Left ventricle myocardium inferior (tissue), 1 donor: Measurements from ENCODE around the gene ASXL3. TPM values are rescaled to one million over a fixed set of nuclear protein-coding genes. Genes with fewer than 3 reads are reported as not detected.

Source experiments
- DNase-seq: peaks from one replicate; pipeline ENCODE4 v3.0.0-alpha.2; 2020
- H3K27ac ChIP-seq: fragments of 200-600 bp; replicated peaks from 2 replicates; pipeline ENCODE4 v1.8.0; 2021
- H3K27me3 ChIP-seq: fragments of 200-600 bp; 2 replicates; pipeline ENCODE4 v1.8.0; 2021; ENCODE audit warnings: low read depth
- H3K36me3 ChIP-seq: fragments of 200-600 bp; 2 replicates; pipeline ENCODE4 v1.8.0; 2021
- H3K4me1 ChIP-seq: fragments of 200-600 bp; 2 replicates; pipeline ENCODE4 v1.8.0; 2021
- H3K4me3 ChIP-seq: fragments of 200-600 bp; 2 replicates; pipeline ENCODE4 v1.8.0; 2021; ENCODE audit warnings: mild to moderate bottlenecking, moderate library complexity
- H3K9me3 ChIP-seq: fragments of 200-600 bp; replicated peaks from 2 replicates; pipeline ENCODE4 v1.8.0; 2021
- intact Hi-C: fragments of 100-400 bp; cut with micrococcal nuclease; formaldehyde crosslinking; loops from one replicate; pipeline ENCODE4 v1.11.0; 2022
- total RNA-seq: library from RNA; stranded (reverse); fragmentation: NEBNext Ultra II Directional; extraction: Animal tissue kit (Norgen Biotek cat#: 25700); gene quantifications from one replicate; pipeline ENCODE4 v1.2.1, GENCODE V29; 2021
- TF ChIP-seq, protein P1 (sequence below): fragments of 200-600 bp; IDR thresholded peaks from 2 replicates; pipeline ENCODE4 v1.8.0; 2021; ENCODE audit warnings: antibody characterized with exemption, mild to moderate bottlenecking, borderline replicate concordance
- donor health status: DM: no; HTN: yes; CAD: no; lungs with severe emphysema.

The ASXL3 gene
- total RNA-seq, 1 donor from 2014 or later, result 6.7 TPM

- Histone ChIP-seq H3K36me3 (no peaks in the 10 kb centered on the region), H3K9me3 (no peaks in the 10 kb centered on the region), H3K27ac (no peak overlapping the region), H3K4me1 (no peaks in the 10 kb centered on the region), H3K27me3 (no peaks in the 10 kb centered on the region), H3K4me3 (no peak overlapping the region)
- TF ChIP-seq, protein P1, sequence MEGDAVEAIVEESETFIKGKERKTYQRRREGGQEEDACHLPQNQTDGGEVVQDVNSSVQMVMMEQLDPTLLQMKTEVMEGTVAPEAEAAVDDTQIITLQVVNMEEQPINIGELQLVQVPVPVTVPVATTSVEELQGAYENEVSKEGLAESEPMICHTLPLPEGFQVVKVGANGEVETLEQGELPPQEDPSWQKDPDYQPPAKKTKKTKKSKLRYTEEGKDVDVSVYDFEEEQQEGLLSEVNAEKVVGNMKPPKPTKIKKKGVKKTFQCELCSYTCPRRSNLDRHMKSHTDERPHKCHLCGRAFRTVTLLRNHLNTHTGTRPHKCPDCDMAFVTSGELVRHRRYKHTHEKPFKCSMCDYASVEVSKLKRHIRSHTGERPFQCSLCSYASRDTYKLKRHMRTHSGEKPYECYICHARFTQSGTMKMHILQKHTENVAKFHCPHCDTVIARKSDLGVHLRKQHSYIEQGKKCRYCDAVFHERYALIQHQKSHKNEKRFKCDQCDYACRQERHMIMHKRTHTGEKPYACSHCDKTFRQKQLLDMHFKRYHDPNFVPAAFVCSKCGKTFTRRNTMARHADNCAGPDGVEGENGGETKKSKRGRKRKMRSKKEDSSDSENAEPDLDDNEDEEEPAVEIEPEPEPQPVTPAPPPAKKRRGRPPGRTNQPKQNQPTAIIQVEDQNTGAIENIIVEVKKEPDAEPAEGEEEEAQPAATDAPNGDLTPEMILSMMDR, result no peak
- intact Hi-C loops, result no loop called here
- no peak for DNase-seq
Measured at GRCh38 chr18:33641141-33641540, 63.1 kb downstream of the ASXL3 start.

GRCh38 chr18:33644494-33644893, 66.5 kb downstream of the ASXL3 start:
- intact Hi-C loops, result no loop called here
- TF ChIP-seq, protein P1, result no peak
- H3K27ac ChIP-seq, result no peak overlapping the region
- no peaks in the 10 kb centered on the region for H3K4me1 ChIP-seq
- H3K27me3 ChIP-seq, result no peaks in the 10 kb centered on the region
- no peak overlapping the region for H3K4me3 ChIP-seq
- H3K9me3 ChIP-seq, result no peaks in the 10 kb centered on the region
- H3K36me3 ChIP-seq, result no peaks in the 10 kb centered on the region
- no peak for DNase-seq

DNA sequence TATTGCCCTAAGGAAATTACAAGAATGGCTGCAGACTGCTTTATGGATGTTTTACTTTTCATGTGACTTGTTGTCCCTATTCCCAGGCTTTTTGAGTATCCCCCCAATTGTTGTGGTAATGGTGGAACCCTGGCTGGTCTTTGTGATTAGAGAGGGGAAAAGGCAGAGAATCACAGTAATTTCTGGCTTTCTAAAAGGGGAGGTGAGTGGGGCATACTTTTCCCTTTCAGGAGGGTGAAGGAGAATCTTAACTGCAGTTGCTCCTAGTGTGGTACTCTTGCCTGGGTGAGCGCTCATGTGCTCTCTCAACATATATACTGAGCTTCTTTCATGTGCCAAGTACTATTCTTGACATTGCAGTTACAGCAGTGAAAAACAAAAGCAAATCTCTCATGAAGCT, 69.3 kb downstream of the ASXL3 start:
- TF ChIP-seq, protein P1, result no peak
- H3K9me3 ChIP-seq, result no peaks in the 10 kb centered on the region
- no peak overlapping the region for H3K4me3 ChIP-seq
- no peaks in the 10 kb centered on the region for H3K4me1 ChIP-seq
- intact Hi-C loops, result no loop called here
- DNase-seq, result no peak
- no peak overlapping the region for H3K27ac ChIP-seq
- no peaks in the 10 kb centered on the region for H3K36me3 ChIP-seq
- H3K27me3 ChIP-seq, result no peaks in the 10 kb centered on the region

- H3K27me3 ChIP-seq, result no peaks in the 10 kb centered on the region
- intact Hi-C loops, result no loop called here
- H3K9me3 ChIP-seq, result no peaks in the 10 kb centered on the region
- no peak overlapping the region for H3K27ac ChIP-seq
- TF ChIP-seq, protein P1, result no peak
- no peaks in the 10 kb centered on the region for H3K36me3 ChIP-seq
- DNase-seq, result no peak
- H3K4me3 ChIP-seq, result no peak overlapping the region
- peaks cover 7% of the 10 kb centered on the region for H3K4me1 ChIP-seq
Measured at GRCh38 chr18:33652635-33653034, 74.6 kb downstream of the ASXL3 start.

DNA sequence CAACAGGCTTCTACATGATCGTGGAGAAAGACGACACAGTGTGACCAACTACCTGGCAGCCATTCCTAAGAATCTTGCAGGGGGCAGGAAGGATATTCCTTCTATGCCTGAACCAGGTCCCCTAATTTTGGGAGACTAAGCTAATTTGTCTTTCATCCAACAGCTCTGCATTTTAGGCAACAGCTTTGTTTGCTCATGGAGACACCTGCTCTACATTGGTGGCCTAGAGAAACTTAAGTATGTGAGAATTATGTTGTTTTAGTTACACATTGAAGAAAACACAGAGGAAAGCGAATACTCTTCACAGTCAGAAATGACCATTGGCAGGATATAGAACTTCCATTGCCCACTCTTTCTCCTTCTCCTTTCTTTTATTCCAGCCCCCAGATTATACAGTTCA, 75.2 kb downstream of the ASXL3 start:
- Histone ChIP-seq H3K27me3 (no peaks in the 10 kb centered on the region), H3K9me3 (no peaks in the 10 kb centered on the region), H3K4me1 (peaks cover 13% of the 10 kb centered on the region), H3K27ac (no peak overlapping the region), H3K36me3 (no peaks in the 10 kb centered on the region), H3K4me3 (no peak overlapping the region)
- intact Hi-C loops, result no loop called here
- no peak for DNase-seq
- TF ChIP-seq, protein P1, result no peak

DNA sequence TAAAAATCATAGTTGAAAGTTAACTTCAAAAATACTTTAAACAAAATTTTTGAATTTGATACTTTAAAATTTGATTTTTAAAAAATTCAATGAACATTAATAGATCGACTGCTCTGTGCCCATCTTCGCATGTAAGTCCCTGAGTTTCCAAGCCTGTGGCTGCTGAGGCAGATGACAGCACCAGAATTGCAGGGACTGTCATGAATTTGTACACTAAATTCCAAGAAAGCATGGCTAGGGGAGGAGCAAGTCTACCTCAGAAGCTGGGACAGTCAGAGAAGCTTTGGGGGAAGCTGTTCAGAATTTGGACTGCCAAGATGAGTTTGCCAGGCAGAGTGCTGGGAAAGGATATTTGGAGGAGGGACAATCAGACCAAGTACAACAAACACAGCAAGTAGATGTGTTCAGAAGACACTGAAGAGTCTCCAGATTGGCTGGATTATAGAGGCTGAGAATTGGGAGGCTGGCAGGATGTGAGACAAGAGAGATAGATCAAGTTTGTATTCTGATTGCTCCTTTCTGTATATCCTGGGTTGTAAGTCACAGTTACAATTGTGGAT, 79.0 kb downstream of the ASXL3 start:
- H3K27me3 ChIP-seq, result no peaks in the 10 kb centered on the region
- TF ChIP-seq, protein P1, result no peak
- H3K9me3 ChIP-seq, result no peaks in the 10 kb centered on the region
- H3K27ac ChIP-seq, result no peak overlapping the region
- intact Hi-C loops, result no loop called here
- no peak for DNase-seq
- peaks cover 13% of the 10 kb centered on the region for H3K4me1 ChIP-seq
- no peaks in the 10 kb centered on the region for H3K36me3 ChIP-seq
- H3K4me3 ChIP-seq, result no peak overlapping the region
